ENCODE data around the gene USP4. TPM values are rescaled to one million over a fixed set of nuclear protein-coding genes. Genes with fewer than 3 reads are reported as not detected.

The USP4 gene, protein sequence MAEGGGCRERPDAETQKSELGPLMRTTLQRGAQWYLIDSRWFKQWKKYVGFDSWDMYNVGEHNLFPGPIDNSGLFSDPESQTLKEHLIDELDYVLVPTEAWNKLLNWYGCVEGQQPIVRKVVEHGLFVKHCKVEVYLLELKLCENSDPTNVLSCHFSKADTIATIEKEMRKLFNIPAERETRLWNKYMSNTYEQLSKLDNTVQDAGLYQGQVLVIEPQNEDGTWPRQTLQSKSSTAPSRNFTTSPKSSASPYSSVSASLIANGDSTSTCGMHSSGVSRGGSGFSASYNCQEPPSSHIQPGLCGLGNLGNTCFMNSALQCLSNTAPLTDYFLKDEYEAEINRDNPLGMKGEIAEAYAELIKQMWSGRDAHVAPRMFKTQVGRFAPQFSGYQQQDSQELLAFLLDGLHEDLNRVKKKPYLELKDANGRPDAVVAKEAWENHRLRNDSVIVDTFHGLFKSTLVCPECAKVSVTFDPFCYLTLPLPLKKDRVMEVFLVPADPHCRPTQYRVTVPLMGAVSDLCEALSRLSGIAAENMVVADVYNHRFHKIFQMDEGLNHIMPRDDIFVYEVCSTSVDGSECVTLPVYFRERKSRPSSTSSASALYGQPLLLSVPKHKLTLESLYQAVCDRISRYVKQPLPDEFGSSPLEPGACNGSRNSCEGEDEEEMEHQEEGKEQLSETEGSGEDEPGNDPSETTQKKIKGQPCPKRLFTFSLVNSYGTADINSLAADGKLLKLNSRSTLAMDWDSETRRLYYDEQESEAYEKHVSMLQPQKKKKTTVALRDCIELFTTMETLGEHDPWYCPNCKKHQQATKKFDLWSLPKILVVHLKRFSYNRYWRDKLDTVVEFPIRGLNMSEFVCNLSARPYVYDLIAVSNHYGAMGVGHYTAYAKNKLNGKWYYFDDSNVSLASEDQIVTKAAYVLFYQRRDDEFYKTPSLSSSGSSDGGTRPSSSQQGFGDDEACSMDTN
- total RNA-seq, result 6.0 and 8.8 TPM in 2 replicates

GRCh38 chr3:49339941-49340800 is at the start of gene USP4:
Gene USP4, minus strand, starts transcription at chr3:49340053. Its CDS starts 29 bp downstream, at chr3:49340024.

GRCh38 chr3:49358217-49358883 is 18.5 kb upstream of the USP4 start, which contains the start of gene GPX1:
Gene GPX1, minus strand, starts transcription at chr3:49358353. Its CDS starts 75 bp downstream, at chr3:49358278.

DNA sequence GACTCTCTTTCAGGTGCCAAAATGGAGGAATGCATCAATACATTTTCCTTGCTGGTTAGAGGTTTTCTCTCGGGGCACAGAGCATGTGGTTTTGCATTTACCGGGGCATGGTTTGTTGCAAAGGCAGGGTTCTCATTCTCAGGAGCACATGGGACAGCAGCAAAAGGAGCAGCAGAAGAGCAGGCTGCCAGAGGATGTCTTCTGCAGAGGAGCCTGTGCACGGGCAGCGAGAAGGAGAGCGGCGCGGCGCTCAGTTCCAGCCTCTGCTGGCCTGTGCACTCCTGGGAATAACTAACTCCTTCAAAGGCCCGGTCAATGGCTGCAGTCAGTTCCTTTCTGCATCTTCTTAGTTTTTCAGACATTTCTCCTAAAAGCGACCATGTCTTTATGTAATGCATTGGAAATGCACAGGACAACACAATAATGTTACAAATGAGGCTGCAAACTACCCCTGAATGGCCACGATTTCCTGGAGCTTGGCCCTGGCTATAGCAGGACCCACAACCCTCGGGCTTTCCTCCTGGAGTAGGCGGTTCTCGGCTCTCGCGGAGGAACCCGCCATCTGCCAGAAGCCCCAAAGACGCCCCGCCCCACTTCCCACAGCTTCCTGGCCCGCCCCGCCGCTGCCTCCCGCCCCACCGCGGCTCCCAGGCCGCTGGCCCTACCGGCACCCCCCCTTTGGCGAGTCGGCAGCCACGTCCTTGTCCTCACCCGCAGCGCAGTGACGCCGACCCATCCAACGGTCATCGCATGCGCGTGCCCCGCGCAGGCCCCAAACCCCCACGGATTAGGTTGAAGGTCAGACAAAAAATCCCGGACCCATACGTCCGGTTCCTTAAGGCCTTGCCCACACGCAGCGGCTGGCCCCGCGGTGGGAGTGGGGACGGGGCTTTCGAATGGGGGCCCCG is 63.1 kb downstream of the USP4 start, which contains the start of gene C3orf62:
Gene C3orf62, minus strand, starts transcription at position 758 of the 908 bp plus-strand sequence. Its CDS starts 360 bp downstream, at position 398.

Other genes starting within 250 kb of the USP4 start
- 50.5 and 71.3 TPM in 2 replicates for gene QRICH1, start 246.0 kb downstream of the USP4 start, total RNA-seq
- 270 and 287 TPM in 2 replicates for gene QARS1, start 235.3 kb downstream of the USP4 start, total RNA-seq
- 33.8 and 55.2 TPM in 2 replicates for gene USP19, start 219.2 kb downstream of the USP4 start, total RNA-seq
- 356 and 396 TPM in 2 replicates for gene LAMB2, start 207.0 kb downstream of the USP4 start, total RNA-seq
- gene CCDC71, start 173.7 kb downstream of the USP4 start, total RNA-seq, result 35.6 and 36.6 TPM in 2 replicates
- gene KLHDC8B, start 168.5 kb downstream of the USP4 start, total RNA-seq, result 17.3 and 30.1 TPM in 2 replicates
- 0.36 and 0.65 TPM in 2 replicates for gene C3orf62, start 62.8 kb downstream of the USP4 start, total RNA-seq
- gene GPX1, start 18.3 kb upstream of the USP4 start, total RNA-seq, result 291 and 365 TPM in 2 replicates
- 563 and 758 TPM in 2 replicates for gene RHOA, start 71.9 kb upstream of the USP4 start, total RNA-seq
- gene TCTA, start 72.4 kb upstream of the USP4 start, total RNA-seq, result 31.8 and 50.1 TPM in 2 replicates
- 1.1 and 2.5 TPM in 2 replicates for gene AMT, start 82.4 kb upstream of the USP4 start, total RNA-seq
- 6.7 and 16.8 TPM in 2 replicates for gene NICN1, start 89.3 kb upstream of the USP4 start, total RNA-seq
- 49.3 and 80.0 TPM in 2 replicates for gene DAG1, start 130.2 kb upstream of the USP4 start, total RNA-seq
- 0.16 and 0.36 TPM in 2 replicates for gene BSN, start 214.4 kb upstream of the USP4 start, total RNA-seq